Measurements from ENCODE around the gene CARNS1.
"Not testable (repeated sequence)": the region's sequence is repeated elsewhere in the genome, so short reads cannot be mapped to it uniquely, and the experiment has no call there.

Gene CARNS1

GRCh38 chr11:67396587-67397389 lies 18.7 kb upstream of the CARNS1 start:
- no peak for DNase-seq (ENCODE audit: low read depth)

- DNase-seq (ENCODE audit: low read depth), result no peak
These were observed 17.9 kb upstream of the CARNS1 start for GRCh38 chr11:67397536-67397935.

- no peak for DNase-seq (ENCODE audit: low read depth)
These were observed 17.4 kb upstream of the CARNS1 start for GRCh38 chr11:67397986-67398660.

GRCh38 chr11:67398661-67399563 lies 16.6 kb upstream of the CARNS1 start:
- DNase-seq (ENCODE audit: low read depth), result no peak

GRCh38 chr11:67400251-67400941 lies 15.1 kb upstream of the CARNS1 start:
- no peak for DNase-seq (ENCODE audit: low read depth)

DNA sequence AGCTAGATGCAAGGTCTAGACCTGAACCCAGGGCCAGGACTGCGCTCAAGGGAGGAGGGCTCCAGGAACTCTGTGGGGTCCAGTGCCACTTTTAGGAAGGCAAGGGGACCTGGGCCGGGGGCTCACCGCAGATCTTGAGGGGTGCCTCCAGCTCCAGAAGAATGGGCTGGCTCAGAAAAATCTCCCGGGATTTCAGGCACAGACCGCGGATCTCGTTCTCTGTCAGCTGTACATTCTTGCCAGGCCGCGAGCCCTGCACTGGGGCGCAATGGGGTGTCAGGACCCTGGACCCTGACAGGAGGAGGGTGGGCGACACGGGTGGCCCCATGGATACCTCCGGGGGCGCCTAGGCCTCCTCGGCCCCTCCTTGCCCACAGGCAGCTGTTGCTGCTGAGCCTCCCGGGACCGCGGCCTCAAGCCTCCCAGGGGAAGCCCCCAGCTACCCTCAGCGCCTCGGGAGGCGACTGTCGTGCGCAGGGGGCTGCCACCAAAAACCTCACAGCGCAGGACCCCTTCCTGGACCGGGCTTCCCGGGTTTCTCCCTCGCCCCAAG lies 14.5 kb upstream of the CARNS1 start:
- no peak for DNase-seq (ENCODE audit: low read depth)

DNA sequence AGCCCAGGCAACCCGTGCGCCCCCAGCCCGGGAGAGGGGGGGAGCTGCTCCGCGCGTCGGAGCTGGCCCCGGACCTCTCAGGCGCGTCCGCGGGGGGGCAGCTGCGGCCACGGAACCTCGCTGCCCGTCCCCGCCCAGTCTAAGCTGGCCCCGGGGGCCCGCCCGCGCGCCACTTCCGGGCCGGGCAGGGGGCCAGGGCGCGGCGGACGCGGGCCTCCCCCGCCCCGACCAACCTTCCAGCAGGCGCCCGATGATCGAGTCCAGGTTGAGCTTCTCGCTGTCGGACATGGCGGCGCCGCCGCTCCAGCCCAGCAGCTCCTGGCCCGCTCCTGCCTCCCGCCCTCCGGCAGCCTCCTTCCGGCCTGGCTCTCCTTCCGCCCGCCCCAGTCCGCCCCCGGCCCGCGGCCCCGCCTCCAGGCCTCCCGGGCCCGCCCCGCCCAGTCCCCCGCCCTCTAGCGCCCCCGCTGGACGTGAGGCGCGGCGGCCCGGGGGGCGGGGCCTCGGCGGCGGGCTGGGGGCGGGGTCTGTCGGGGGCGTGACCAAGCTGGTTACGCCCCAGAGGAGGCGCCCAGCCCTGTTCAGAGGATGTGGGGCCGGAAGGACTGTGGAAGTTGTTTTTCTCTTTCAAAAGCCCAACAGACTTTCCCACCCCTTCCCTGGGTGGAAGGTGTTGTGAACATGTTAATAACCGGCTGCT lies 13.8 kb upstream of the CARNS1 start, which contains the start of gene PPP1CA:
Gene PPP1CA (minus strand): TSS at position 364 of the 697 bp plus-strand sequence. CDS start 76 bp downstream, at position 288.
- peak; percentile 17 for DNase-seq (ENCODE audit: low read depth)

GRCh38 chr11:67402192-67402839 lies 13.2 kb upstream of the CARNS1 start:
- DNase-seq (ENCODE audit: low read depth), result not testable (repeated sequence)

DNA sequence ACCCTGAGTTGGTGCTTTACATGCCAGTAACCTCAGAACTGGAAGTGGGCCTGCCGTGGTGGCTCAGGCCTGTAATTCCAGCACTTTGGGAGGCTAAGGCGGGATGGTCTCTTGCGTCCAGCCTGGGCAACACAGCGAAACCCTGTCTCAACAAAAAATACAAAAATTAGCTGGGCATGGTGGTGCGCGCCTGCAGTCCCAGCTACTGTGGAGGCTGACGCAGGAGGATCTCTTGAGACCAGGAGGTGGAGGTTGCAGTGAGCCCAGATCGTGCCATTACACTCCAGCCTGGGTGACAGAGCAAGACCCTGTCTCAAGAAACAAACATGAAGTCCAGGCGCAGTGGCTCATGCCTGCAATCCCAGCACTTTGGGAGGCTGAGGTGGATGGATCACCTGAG lies 12.4 kb upstream of the CARNS1 start:
- DNase-seq (ENCODE audit: low read depth), result not testable (repeated sequence)

- DNase-seq (ENCODE audit: low read depth), result no peak
These were observed 10.8 kb upstream of the CARNS1 start for GRCh38 chr11:67404515-67405195.

- no peak for DNase-seq (ENCODE audit: low read depth)
These were observed 10.3 kb upstream of the CARNS1 start for GRCh38 chr11:67405196-67405567.

DNA sequence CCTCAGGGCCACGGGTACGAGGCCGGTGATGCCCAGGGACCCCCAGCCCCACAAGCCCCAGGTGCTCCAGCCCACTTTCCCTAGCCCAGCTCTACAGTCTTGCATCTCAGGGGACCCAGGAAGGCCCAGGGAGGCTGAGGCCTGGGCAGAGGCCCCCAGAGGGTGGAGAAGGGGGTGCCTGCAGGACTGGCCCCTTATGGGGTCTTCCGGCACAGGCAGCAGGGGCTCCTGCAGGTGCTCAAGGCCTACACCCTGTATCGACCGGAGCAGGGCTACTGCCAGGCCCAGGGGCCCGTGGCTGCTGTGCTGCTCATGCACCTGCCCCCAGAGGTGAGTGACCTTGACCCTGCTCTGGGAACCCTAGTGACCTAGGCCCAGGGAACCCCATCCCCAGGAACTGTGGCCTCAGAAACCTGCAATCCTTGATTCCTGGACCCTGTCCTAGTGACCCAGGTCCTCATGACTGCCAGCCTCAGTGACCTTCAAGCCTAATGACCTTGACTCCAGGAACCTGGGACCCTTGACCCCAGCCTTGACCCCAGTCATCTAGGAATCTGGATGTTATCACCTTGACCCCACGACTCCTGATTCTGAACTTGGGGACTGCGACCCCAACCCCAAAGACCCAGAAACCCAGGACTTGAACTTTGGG lies 9.7 kb upstream of the CARNS1 start:
- DNase-seq (ENCODE audit: low read depth), result no peak

- no peak for DNase-seq (ENCODE audit: low read depth)
These were observed 9.0 kb upstream of the CARNS1 start for GRCh38 chr11:67406420-67406968.

DNA sequence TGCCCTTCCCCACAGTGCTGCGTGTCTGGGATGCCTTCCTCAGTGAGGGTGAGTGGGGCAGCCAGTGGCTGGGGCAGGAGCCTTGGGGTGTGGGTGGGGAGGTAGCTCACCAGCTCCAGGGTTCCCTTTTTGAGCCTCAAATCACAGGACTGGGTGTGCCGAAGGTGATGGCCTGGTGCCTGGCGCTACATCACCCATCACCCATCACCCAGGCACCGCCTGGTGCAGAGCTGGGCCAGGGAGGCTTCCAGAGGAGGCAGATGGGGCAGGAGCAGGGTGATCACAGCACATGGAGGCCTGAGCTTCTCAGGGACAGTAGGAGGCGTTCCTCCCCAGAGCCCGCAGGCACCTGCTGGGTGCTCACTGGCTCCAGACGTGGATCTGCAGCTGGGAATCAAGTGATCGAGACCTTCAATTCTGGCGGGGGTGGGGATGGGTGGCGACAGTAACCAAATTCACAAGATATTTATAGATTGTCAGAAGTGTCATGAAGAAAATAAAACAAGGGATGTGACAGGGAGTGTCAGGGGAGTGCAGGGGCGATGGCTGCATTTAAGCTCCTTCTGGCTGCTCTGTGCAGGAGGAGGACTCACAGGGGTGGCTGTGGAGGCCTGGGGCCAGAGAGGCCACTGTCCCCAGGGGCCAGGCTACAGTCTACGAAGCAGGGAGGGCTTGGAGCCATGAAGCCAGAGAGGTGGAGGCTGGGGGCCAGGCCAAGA lies 8.3 kb upstream of the CARNS1 start:
- DNase-seq (ENCODE audit: low read depth), result no peak

DNA sequence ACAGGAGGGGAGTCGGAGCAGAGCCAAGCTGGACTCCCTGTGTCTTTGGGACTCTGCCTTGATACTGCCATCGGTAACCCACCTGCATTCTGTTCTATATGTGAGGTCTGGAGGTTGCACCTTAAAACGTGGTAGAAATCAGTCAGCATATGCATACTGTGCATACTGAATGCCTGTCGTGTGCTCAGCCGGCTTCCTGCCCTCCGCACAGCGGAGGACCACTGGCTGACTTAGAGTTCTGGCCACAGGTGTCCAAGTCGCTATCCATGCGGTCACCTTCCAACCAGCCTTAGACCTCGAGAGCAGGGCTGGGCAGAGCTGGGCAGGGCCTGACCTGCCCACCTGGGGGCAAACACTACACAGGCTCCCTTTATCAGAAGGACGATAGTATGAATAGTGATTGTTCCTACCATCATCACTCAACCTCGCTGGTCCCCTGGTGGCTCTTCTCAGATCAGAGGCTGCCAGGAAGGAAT lies 7.8 kb upstream of the CARNS1 start:
- no peak for DNase-seq (ENCODE audit: low read depth)

DNA sequence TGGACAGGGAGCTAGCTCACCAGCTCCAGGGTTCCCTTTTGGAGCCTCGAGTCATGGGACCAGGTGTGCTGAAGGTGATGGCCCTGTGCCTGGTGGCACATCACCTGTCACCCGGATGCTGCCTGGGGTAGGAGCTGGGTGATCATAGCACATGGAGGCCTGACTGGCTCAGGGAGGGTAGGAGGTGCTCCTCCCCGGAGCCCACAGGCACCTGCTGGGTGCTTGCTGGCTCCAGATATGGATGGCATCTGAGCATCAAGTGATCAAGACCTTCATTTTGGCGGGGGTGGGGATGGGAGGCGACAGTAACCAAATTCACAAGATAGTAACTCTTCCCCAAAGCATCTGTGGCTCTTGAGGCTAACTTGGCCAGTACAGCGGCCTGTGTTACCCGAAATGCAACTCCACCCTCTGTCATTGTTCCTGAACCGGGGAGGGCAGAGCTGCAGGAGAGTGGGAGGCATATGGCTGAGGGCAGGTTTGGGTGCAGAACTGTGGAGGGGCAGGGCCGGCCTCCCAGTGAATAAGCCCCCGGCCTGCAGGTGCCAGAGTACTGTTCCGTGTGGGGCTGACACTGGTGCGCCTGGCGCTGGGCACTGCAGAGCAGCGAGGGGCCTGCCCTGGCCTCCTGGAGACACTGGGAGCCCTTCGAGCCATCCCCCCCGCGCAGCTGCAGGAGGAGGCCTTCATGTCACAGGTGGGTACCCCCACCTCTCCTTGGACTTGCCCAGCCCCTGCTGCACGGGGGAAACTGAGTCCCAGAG lies 6.9 kb upstream of the CARNS1 start:
- DNase-seq (ENCODE audit: low read depth), result no peak

DNA sequence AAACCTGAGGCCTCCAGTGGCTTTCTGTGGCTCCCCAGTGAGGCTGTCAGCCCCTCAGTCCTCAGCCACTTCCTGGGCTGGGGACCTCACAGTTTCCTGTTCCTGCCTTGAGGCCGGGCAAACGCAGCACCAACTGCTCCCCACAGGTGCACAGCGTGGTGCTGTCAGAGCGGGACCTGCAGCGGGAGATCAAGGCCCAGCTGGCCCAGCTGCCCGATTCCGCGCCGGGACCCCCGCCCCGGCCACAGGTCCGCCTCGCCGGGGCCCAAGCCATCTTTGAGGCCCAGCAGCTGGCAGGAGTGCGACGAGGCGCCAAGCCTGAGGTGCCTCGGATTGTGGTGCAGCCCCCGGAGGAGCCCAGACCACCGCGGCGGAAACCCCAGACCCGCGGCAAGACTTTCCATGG lies 6.2 kb upstream of the CARNS1 start:
- no peak for DNase-seq (ENCODE audit: low read depth)
